GM12865 (cell line): Measurements from ENCODE around the gene SNX24.

Source experiments
- DNase-seq: peaks from one replicate; pipeline ENCODE4 v3.0.0; 2010; ENCODE audit warnings: low read depth
- H3K4me3 ChIP-seq: 2 replicates; pipeline ENCODE4 v1.5.1; 2011; ENCODE audit warnings: mild to moderate bottlenecking, low read depth, low read length, control low read depth
- CTCF ChIP-seq: IDR thresholded peaks from 2 replicates; pipeline ENCODE4 v1.5.1; 2011; ENCODE audit warnings: low read length, control low read depth, low read depth, inconsistent platforms; ENCODE audit not compliant: insufficient read depth; ENCODE audit errors: missing control alignments

Gene SNX24

GRCh38 chr5:122978068-122978467 lies 132.7 kb downstream of the SNX24 start:
- no peak for TF ChIP-seq CTCF
- no peak overlapping the region for H3K4me3 ChIP-seq
- DNase-seq, result no peak

- no peak overlapping the region for H3K4me3 ChIP-seq
- no peak for DNase-seq
- no peak for TF ChIP-seq CTCF
Measured at GRCh38 chr5:122978644-122979297, 133.4 kb downstream of the SNX24 start.

- H3K4me3 ChIP-seq, result no peak overlapping the region
- no peak for DNase-seq
- TF ChIP-seq CTCF, result no peak
Measured at GRCh38 chr5:122981846-122982245, 136.4 kb downstream of the SNX24 start.

- TF ChIP-seq CTCF, result no peak
- no peak overlapping the region for H3K4me3 ChIP-seq
- DNase-seq, result no peak
Measured at GRCh38 chr5:122982376-122982775, 137.0 kb downstream of the SNX24 start.

- DNase-seq, result no peak
- H3K4me3 ChIP-seq, result no peak overlapping the region
- no peak for TF ChIP-seq CTCF
Measured at GRCh38 chr5:122984425-122984824, 139.0 kb downstream of the SNX24 start.

GRCh38 chr5:122985006-122985700 lies 139.7 kb downstream of the SNX24 start:
- TF ChIP-seq CTCF, result no peak
- no peak overlapping the region for H3K4me3 ChIP-seq
- DNase-seq, result no peak
